ENCODE data around the gene USP6NL. TPM values are rescaled to one million over a fixed set of nuclear protein-coding genes. Genes with fewer than 3 reads are reported as not detected.

The USP6NL gene
- total and polyA plus RNA-seq, 10 of the 15 experiments (the other 5 are each of a cell fraction or from before 2014, with no cell fraction given): 4.0 to 27.7 (median 18.2) TPM

- BruUV-seq (replicated peaks): no TSS peak
- ChIA-PET SMC1A (ENCODE audit: uncharacterized antibody, unreplicated experiment) (interaction anchor here (0.5 to 0.7 kb wide), 2 partner anchors 28 to 522 kb away, joined by 3 read pairs; no protein-coding TSS in a partner anchor), CTCF (interaction anchor here (0.6 to 1.2 kb wide), 2 partner anchors 10 to 22 kb away, joined by 3 read pairs; no protein-coding TSS in a partner anchor), RAD21 (ENCODE audit: unreplicated experiment) (no interaction called here), POLR2A (no interaction called here)
- ATAC-seq: no peak
- H3K36me3 ChIP-seq (ENCODE audit: control insufficient read depth in 2 of 2, insufficient read depth in 2 of 2, low read length in 1 of 2): no peaks in the 10 kb centered on the region
- no peaks in the 10 kb centered on the region for H3K79me2 ChIP-seq (ENCODE audit: control insufficient read depth, insufficient read depth, low read length)
- no peaks in the 10 kb centered on the region for H3K27me3 ChIP-seq (replicated peaks in 1 of 2; ENCODE audit: control insufficient read depth in 2 of 2, insufficient read depth in 2 of 2, low read length in 1 of 2)
- H4K20me1 ChIP-seq (ENCODE audit: control insufficient read depth, insufficient read depth): no peaks in the 10 kb centered on the region
- H3K27ac ChIP-seq (ENCODE audit: control insufficient read depth, insufficient read depth): no peak overlapping the region
- no peak for FAIRE-seq
- H3K4me2 ChIP-seq (ENCODE audit: control insufficient read depth, insufficient read depth): no peak overlapping the region
- 65% methylated on average over 13 of the region's 13 CpGs for WGBS (ENCODE audit: insufficient coverage, insufficient replicate concordance, low lambda C conversion rate, missing lambda C conversion rate)
- no peak overlapping the region for H2AFZ ChIP-seq (ENCODE audit: control insufficient read depth, low read depth, low read length)
- H3K9ac ChIP-seq (ENCODE audit: control insufficient read depth, insufficient read depth, low read length): no peak overlapping the region
- H3K4me3 ChIP-seq: no peak overlapping the region
- no peaks in the 10 kb centered on the region for H3K9me3 ChIP-seq (replicated peaks; ENCODE audit: control insufficient read depth, insufficient read depth, low read length)
- in situ Hi-C loops (cut with MboI): no loop called here
- peaks cover 27% of the 10 kb centered on the region for H3K4me1 ChIP-seq (ENCODE audit: control insufficient read depth, insufficient read depth, low read length)
- intact Hi-C loops (cut with micrococcal nuclease; ENCODE audit: unreplicated experiment): loop anchor here (10.0 kb wide), 1 partner anchor 265 kb away; no protein-coding TSS in a partner anchor
- no peak for DNase-seq (ENCODE audit: low read depth, low spot score)
- no peak for TF ChIP-seq POLR2AphosphoS2 (IDR thresholded peaks at IDR 0.05; ENCODE audit: low read depth, low read length)
- TF ChIP-seq ZNF24 (IDR thresholded peaks at IDR 0.05): no peak
- no peak for TF ChIP-seq FOXK2 (IDR thresholded peaks at IDR 0.05)
- TF ChIP-seq REST (IDR thresholded peaks at IDR 0.05; ENCODE audit: low read depth, low read length): no peak
- TF ChIP-seq CHD4 (IDR thresholded peaks at IDR 0.05): no peak
- TF ChIP-seq POLR2AphosphoS5 (IDR thresholded peaks at IDR 0.05; ENCODE audit: low read length): no peak
- TF ChIP-seq NFYB (IDR thresholded peaks at IDR 0.05; ENCODE audit: insufficient read depth, low read depth, low read length): no peak
- no peak for TF ChIP-seq MYB (IDR thresholded peaks at IDR 0.05; ENCODE audit: borderline replicate concordance, low read depth, low read length)
- no peak for TF ChIP-seq SUPT20H (IDR thresholded peaks at IDR 0.05; ENCODE audit: borderline replicate concordance, control insufficient read depth, low read depth, low read length)
- TF ChIP-seq WRNIP1 (IDR thresholded peaks at IDR 0.05; ENCODE audit: borderline replicate concordance, low read depth, low read length): no peak
- TF ChIP-seq CBX3 (IDR thresholded peaks at IDR 0.05; ENCODE audit: borderline replicate concordance, low read depth): no peak
- TF ChIP-seq CHD1 (IDR thresholded peaks at IDR 0.05; ENCODE audit: low read depth, low read length): no peak
- TF ChIP-seq ZNF687 (IDR thresholded peaks at IDR 0.05): no peak
Observed at GRCh38 chr10:11439523-11440053, 171.9 kb downstream of the USP6NL start.

Data from GM12878 (cell line).